Left forelimb (tissue), 1 donor: ENCODE data around the gene RCAN2.
"Not testable (repeated sequence)": the region's sequence is repeated elsewhere in the genome, so short reads cannot be mapped to it uniquely, and the experiment has no call there.

Experiments
- DNase-seq: peaks from one replicate; pipeline ENCODE4 v3.0.0-alpha.2; 2018; ENCODE audit warnings: low spot score

The RCAN2 gene

GRCh38 chr6:46387728-46388127, 103.5 kb downstream of the RCAN2 start:
- DNase-seq, result not testable (repeated sequence)

DNA sequence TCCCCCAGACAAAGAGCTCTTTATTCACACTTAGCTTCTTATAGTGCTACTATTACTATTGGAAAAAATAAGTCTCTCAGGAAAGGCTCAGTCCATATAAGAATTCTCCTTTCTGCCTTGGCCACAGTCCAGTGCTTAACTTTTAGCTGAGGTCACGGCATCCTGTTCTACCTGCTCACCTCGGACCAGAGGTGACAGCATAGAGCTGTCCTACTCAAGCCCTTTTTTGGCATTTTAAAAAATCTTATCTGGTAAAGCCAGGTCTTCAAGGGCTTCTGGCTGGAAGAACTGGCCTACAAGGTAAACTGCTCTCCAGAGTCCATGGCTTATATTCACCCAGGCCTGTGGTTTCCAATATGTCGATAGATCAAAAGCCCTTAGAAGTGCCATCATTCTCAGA, 109.7 kb downstream of the RCAN2 start:
- no peak for DNase-seq

GRCh38 chr6:46381057-46381456, 110.2 kb downstream of the RCAN2 start:
- no peak for DNase-seq

DNA sequence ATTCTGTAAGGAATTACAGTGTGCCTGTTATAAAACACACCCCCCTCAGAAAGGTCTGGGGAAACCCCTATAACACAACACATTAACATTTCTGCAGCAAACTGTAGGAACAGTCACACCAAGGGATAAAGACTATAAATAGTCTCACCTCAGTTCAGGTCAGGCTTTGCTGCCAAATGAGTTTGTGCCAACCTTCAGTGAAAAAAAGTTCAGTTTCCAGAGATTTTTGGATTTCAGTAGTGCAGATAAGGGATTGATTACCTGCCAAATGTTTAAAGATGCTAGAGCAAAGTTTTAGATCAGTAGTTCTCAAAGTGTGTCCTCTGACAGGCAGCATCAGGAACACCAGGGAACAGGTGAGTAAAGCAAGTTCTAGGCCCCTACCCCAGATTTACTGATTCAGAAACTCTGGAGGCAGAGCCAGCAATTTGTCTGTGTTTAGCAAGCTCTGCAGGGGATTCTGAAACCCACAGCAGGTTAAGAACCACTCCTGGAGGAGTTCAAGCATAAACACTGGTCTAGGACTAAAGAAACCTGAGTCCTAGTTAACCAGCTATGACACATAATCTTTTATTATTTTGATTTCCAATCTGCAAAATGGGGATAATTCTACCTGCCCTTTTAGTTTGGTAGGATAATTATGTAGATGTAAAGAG, 111.0 kb downstream of the RCAN2 start:
- DNase-seq, result no peak

GRCh38 chr6:46378882-46379416, 112.3 kb downstream of the RCAN2 start:
- no peak for DNase-seq

- DNase-seq, result no peak
These were observed 112.9 kb downstream of the RCAN2 start for GRCh38 chr6:46378161-46378881.

DNA sequence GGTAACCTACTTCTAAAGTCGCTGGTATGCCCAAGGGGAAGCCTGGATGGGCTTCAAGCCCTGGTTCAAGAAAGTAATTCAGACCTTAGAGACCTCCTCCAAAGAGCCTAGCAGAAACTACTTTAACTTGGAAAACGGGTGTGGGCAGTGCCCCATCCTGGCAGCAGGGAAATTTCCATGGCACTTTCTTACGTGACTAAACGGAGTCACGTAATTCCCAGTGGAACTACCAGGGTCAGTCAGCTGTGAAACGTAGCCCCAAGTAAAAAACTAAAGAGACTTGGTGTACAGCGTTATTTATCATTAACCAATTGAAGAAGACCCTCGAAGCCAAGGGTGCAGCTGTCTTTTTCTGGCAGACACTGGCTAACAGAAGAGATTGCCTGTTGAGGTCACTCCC, 114.0 kb downstream of the RCAN2 start:
- DNase-seq, result no peak

DNA sequence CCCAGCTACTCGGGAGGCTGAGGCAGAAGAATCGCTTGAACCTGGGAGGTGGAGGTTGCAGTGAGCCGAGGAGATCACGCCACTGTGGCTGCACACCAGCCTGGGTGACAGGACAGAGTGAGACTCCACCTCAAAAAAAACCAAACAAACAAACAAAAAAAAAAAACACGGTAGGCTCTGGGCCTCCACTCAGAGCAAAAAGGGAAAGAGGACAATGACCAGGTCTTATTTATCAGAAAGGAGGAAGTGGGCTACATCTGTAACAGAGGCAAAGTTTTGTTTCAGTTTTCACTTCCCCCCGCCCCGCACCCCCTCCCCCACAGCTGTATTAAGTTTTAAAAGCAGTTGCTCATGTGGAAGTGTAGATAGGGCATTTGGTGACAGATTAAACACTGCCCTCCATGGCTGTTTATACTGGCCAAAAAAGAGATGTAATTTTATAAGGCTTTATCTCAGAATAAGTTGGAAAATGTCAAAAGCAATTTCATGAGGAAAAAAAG, 114.6 kb downstream of the RCAN2 start:
- DNase-seq, result no peak

DNA sequence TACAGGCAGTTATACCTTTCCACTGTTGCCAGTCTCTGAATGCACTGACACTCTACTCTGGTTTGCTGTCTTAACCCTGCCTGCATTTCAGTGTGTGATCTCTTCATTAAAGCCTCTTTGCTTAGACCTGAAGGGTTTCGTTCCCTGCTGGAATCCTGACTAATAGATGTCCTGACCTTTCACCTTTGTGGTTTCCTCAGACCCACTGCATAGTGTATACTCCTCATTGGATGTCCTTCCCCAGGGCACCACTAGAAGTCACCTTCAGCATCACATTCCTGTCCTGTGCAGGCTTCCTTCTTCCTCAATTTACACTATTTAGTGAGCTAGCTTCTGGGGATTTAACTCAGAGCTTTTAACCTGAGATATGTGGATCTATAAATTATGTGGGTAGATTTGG, 120.6 kb downstream of the RCAN2 start:
- no peak for DNase-seq

GRCh38 chr6:46368169-46368536, 123.1 kb downstream of the RCAN2 start:
- DNase-seq, result no peak

GRCh38 chr6:46367354-46368168, 123.7 kb downstream of the RCAN2 start:
- DNase-seq, result no peak

DNA sequence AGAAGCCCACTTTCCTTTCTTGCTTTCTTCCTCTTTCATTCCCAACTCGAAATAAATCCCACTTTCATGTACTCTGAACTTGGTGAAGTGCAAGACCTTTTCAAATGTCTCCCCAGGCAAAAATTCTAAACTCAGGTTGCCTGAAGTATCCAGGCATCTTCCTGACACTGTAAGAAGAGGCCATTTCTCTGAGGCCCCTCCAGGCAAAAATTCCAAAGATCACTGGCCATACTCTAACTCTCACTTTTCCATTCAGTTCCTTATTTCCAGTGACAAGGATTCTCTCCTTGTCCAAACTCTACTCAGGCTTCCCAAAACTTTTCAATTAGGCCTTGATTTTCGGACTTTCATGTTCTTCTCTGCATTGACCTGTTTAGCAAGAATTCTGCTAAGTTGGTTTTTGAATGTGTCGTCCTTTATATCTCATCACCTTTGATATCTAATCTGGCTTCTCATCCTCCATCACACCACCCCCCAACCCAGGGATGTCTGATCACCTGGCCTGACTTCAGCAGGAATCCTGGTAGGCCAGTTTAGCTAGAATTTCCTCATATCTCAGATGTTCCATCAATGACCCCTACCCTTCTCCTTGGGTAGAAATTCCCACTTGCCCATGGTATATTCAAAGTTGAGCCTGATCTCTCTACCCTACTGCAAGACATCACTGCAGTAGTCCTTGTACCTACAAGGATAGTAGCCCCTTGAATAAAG, 124.9 kb downstream of the RCAN2 start:
- DNase-seq, result no peak

GRCh38 chr6:46357591-46357990, 133.7 kb downstream of the RCAN2 start:
- DNase-seq, result no peak

DNA sequence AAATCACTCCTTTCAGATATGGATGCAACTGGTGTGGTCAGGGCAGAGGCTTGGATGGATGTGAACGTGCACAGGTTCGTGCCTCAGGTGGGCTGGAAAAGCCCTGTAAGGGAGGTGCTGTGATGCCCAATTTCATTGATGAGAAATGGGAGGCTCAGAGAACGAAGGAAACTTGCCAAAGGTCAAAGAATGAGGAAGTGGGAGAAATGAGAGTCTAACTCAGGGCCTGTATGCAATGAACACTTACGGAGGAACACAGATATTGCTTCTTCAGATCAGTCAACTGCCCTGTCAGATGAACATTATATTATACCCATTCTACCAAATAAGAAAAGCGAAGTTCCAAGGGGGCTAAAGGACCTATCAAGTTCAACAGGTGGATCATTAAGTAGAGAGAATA, 134.7 kb downstream of the RCAN2 start:
- DNase-seq, result no peak

DNA sequence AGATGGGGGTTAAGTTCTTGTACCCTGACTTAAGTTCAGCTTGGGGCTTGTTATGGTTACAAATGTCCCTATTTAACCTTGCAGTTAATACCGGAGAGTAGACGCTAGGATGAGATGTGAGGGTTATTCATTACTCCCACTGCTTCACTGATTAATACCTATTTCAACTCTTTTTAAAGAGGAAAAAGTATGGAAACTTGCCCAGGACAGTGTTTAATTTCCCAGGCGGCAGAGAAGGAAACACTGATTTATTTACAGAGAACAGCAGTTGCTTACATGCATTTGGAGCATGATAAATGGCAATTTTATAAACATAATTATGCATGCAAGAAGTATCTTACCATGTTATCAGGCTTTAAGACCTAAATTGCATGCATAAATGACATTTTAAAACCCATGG, 137.7 kb downstream of the RCAN2 start:
- no peak for DNase-seq

DNA sequence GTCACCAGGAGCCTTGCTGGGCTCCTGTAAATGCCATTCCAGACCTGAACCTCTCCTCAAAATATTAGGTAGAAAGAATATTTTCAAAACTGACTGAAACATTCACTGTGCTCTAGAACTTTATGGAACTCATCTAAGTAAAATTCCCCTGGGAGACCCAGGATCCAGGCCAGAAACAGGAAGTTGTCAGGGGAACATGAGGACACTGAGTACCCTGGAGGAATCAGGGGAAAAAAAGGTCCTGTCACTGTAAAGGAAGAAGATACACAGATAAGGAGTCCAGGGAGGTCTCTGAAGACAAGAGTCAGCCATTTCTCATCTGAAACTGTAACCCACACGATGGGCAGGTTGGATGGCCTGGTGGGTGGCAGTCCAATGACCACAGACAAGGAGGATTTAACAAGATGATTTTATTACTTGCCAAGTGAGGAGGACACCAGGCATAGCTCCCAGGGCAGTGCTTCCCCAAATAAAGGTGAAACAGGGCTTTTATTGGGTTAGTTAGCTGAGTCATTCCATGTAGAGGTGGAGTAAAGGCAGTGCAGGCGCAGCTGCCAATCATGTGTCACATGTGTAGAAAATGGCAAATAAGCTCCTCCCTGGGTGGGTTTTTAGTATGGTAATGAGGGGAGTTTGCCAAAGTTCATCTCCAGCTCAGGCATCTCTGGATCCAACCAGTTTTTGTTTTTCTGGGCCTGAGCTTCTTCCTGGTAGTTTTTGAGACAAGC, 138.5 kb downstream of the RCAN2 start:
- DNase-seq, result no peak

DNA sequence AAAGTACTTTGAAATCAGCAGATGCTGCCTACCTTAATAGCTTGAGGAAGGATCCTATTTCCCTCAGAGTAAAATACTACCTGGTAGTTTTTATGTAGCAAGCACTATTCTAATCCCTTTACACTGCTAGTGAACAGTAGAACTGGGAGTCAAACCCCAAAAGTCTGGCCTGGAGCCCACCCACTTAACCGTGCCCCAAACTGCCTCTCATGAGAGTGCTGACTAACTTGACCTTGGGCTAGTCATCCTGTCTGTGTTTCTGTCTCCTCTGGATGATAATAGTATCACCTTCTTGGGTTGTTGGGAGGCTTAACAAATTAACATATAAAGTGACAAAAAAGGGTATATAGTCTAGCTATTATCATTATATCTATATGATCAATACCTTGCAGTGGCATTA, 140.5 kb downstream of the RCAN2 start:
- no peak for DNase-seq

DNA sequence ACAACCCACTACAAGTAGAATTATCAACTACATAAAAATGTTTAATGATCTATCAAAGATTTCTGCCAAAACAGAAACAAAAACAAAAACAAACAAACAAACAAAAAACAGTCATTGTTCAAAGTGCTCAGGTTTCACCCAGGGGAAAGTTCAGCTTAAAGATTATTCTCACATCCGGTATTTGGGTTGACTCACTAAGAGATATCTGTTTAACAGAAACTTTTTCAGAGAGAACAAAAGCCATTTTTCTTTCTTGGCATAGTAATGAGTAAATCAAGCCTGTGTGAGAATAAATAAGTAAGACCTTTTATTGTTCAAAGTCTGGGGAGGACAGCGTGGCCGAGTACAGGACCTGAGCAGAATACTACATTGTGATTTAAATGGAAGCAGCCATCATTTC, 143.6 kb downstream of the RCAN2 start:
- DNase-seq, result no peak

GRCh38 chr6:46340246-46340645, 151.0 kb downstream of the RCAN2 start:
- no peak for DNase-seq

GRCh38 chr6:46338131-46338530, 153.1 kb downstream of the RCAN2 start:
- no peak for DNase-seq

GRCh38 chr6:46334442-46334841, 156.8 kb downstream of the RCAN2 start:
- DNase-seq, result no peak
